Activated T-cell treated with anti-CD3 and anti-CD28 coated beads, Interleukin-2, amount 50 U/mL, for 24 hours (primary cell): Measurements from ENCODE around the gene BRAF.
"Not testable (repeated sequence)": the region's sequence is repeated elsewhere in the genome, so short reads cannot be mapped to it uniquely, and the experiment has no call there.

Experiments used
- DNase-seq: peaks from one replicate; pipeline ENCODE4 v3.0.0-alpha.2; 2020
- H3K27ac Mint-ChIP-seq: 2 replicates; pipeline ENCODE4 v1.8.0; 2020; ENCODE audit warnings: mild to moderate bottlenecking, mixed read lengths
- H3K27me3 Mint-ChIP-seq: 2 replicates; pipeline ENCODE4 v1.8.0; 2020; ENCODE audit warnings: mixed read lengths
- H3K36me3 Mint-ChIP-seq: 2 replicates; pipeline ENCODE4 v1.8.0; 2020; ENCODE audit warnings: low read depth, mixed read lengths
- H3K4me1 Mint-ChIP-seq: 2 replicates; pipeline ENCODE4 v1.8.0; 2020; ENCODE audit warnings: low read depth, mixed read lengths
- H3K4me3 Mint-ChIP-seq: 2 replicates; pipeline ENCODE4 v1.8.0; 2020; ENCODE audit warnings: mild to moderate bottlenecking, moderate library complexity, mixed read lengths
- H3K9me3 Mint-ChIP-seq: 2 replicates; pipeline ENCODE4 v1.8.0; 2020; ENCODE audit warnings: mixed read lengths

The BRAF gene

GRCh38 chr7:140903741-140904480 is 20.8 kb downstream of the BRAF start:
- H3K4me1 Mint-ChIP-seq, result peaks cover 68% of the 10 kb centered on the region
- peaks cover 16% of the 10 kb centered on the region for H3K36me3 Mint-ChIP-seq
- peaks cover 6% of the 10 kb centered on the region for H3K9me3 Mint-ChIP-seq
- H3K4me3 Mint-ChIP-seq, result peak overlapping the region; percentile 4
- H3K27ac Mint-ChIP-seq, result peak overlapping the region; percentile 94
- no peaks in the 10 kb centered on the region for H3K27me3 Mint-ChIP-seq
- no peak for DNase-seq

GRCh38 chr7:140902303-140902953 is 22.3 kb downstream of the BRAF start:
- Mint-ChIP-seq H3K27me3 (no peaks in the 10 kb centered on the region), H3K4me1 (peaks cover 70% of the 10 kb centered on the region), H3K9me3 (peaks cover 6% of the 10 kb centered on the region), H3K27ac (peak overlapping the region; percentile 94), H3K4me3 (peak overlapping the region; percentile 53), H3K36me3 (peaks cover 13% of the 10 kb centered on the region)
- DNase-seq, result no peak

GRCh38 chr7:140901941-140902302 is 22.8 kb downstream of the BRAF start:
- H3K4me3 Mint-ChIP-seq, result peak overlapping the region; percentile 53

GRCh38 chr7:140899883-140900282 is 24.8 kb downstream of the BRAF start:
- Mint-ChIP-seq H3K27me3 (no peaks in the 10 kb centered on the region), H3K4me1 (peaks cover 75% of the 10 kb centered on the region), H3K9me3 (peaks cover 6% of the 10 kb centered on the region), H3K27ac (no peak overlapping the region), H3K36me3 (peaks cover 19% of the 10 kb centered on the region), H3K4me3 (no peak overlapping the region)
- DNase-seq, result no peak

More at GRCh38 chr7:140901941-140902302, 22.8 kb downstream of the BRAF start:
- Mint-ChIP-seq H3K36me3 (peaks cover 15% of the 10 kb centered on the region), H3K27ac (peak overlapping the region; percentile 94), H3K27me3 (no peaks in the 10 kb centered on the region), H3K4me1 (peaks cover 69% of the 10 kb centered on the region), H3K9me3 (peaks cover 6% of the 10 kb centered on the region)
- no peak for DNase-seq

GRCh38 chr7:140898786-140899536 is 25.8 kb downstream of the BRAF start:
- Mint-ChIP-seq H3K27me3 (no peaks in the 10 kb centered on the region), H3K36me3 (peaks cover 17% of the 10 kb centered on the region), H3K4me1 (peaks cover 74% of the 10 kb centered on the region), H3K9me3 (peaks cover 6% of the 10 kb centered on the region), H3K4me3 (no peak overlapping the region), H3K27ac (no peak overlapping the region)
- DNase-seq, result no peak

- Mint-ChIP-seq H3K36me3 (peaks cover 15% of the 10 kb centered on the region), H3K4me1 (peaks cover 72% of the 10 kb centered on the region), H3K27ac (no peak overlapping the region), H3K4me3 (no peak overlapping the region), H3K9me3 (no peaks in the 10 kb centered on the region), H3K27me3 (no peaks in the 10 kb centered on the region)
- no peak for DNase-seq
Measured at GRCh38 chr7:140896996-140897395, 27.7 kb downstream of the BRAF start.

GRCh38 chr7:140889645-140890044 is 35.1 kb downstream of the BRAF start:
- Mint-ChIP-seq H3K36me3 (peaks cover 10% of the 10 kb centered on the region), H3K9me3 (no peaks in the 10 kb centered on the region), H3K4me3 (no peak overlapping the region), H3K4me1 (peaks cover 69% of the 10 kb centered on the region), H3K27ac (no peak overlapping the region), H3K27me3 (no peaks in the 10 kb centered on the region)
- no peak for DNase-seq

GRCh38 chr7:140889150-140889549 is 35.6 kb downstream of the BRAF start:
- DNase-seq, result no peak
- Mint-ChIP-seq H3K4me3 (no peak overlapping the region), H3K4me1 (peaks cover 64% of the 10 kb centered on the region), H3K27me3 (no peaks in the 10 kb centered on the region), H3K27ac (no peak overlapping the region), H3K36me3 (peaks cover 10% of the 10 kb centered on the region), H3K9me3 (no peaks in the 10 kb centered on the region)

GRCh38 chr7:140888087-140888486 is 36.6 kb downstream of the BRAF start:
- Mint-ChIP-seq H3K9me3 (no peaks in the 10 kb centered on the region), H3K36me3 (peaks cover 4% of the 10 kb centered on the region), H3K4me3 (no peak overlapping the region), H3K27me3 (no peaks in the 10 kb centered on the region), H3K4me1 (peaks cover 61% of the 10 kb centered on the region), H3K27ac (no peak overlapping the region)
- no peak for DNase-seq

GRCh38 chr7:140885735-140886334 is 38.9 kb downstream of the BRAF start:
- peaks cover 58% of the 10 kb centered on the region for H3K4me1 Mint-ChIP-seq
- peaks cover 2% of the 10 kb centered on the region for H3K9me3 Mint-ChIP-seq
- peaks cover 2% of the 10 kb centered on the region for H3K36me3 Mint-ChIP-seq
- H3K4me3 Mint-ChIP-seq, result no peak overlapping the region
- no peak overlapping the region for H3K27ac Mint-ChIP-seq
- DNase-seq, result no peak
- H3K27me3 Mint-ChIP-seq, result no peaks in the 10 kb centered on the region

GRCh38 chr7:140883378-140883777 is 41.4 kb downstream of the BRAF start:
- peaks cover 2% of the 10 kb centered on the region for H3K9me3 Mint-ChIP-seq
- peaks cover 13% of the 10 kb centered on the region for H3K36me3 Mint-ChIP-seq
- no peak overlapping the region for H3K4me3 Mint-ChIP-seq
- H3K27ac Mint-ChIP-seq, result no peak overlapping the region
- peaks cover 56% of the 10 kb centered on the region for H3K4me1 Mint-ChIP-seq
- no peaks in the 10 kb centered on the region for H3K27me3 Mint-ChIP-seq
- DNase-seq, result no peak

- not testable (repeated sequence) for DNase-seq, H3K27ac Mint-ChIP-seq, H3K4me3 Mint-ChIP-seq, H3K9me3 Mint-ChIP-seq, H3K27me3 Mint-ChIP-seq
- Mint-ChIP-seq H3K36me3 (peaks cover 17% of the 10 kb centered on the region), H3K4me1 (peaks cover 57% of the 10 kb centered on the region)
Measured at GRCh38 chr7:140882834-140883233, 41.9 kb downstream of the BRAF start.

- Mint-ChIP-seq H3K4me3 (no peak overlapping the region), H3K36me3 (peaks cover 17% of the 10 kb centered on the region), H3K27me3 (no peaks in the 10 kb centered on the region), H3K9me3 (peaks cover 2% of the 10 kb centered on the region), H3K4me1 (peaks cover 59% of the 10 kb centered on the region), H3K27ac (peak overlapping the region; percentile 3)
- DNase-seq, result no peak
Measured at GRCh38 chr7:140881507-140882228, 43.1 kb downstream of the BRAF start.

GRCh38 chr7:140877249-140877524 is 47.5 kb downstream of the BRAF start:
- Mint-ChIP-seq H3K9me3 (no peaks in the 10 kb centered on the region), H3K4me1 (peaks cover 62% of the 10 kb centered on the region), H3K4me3 (no peak overlapping the region), H3K27ac (no peak overlapping the region), H3K36me3 (peaks cover 30% of the 10 kb centered on the region), H3K27me3 (no peaks in the 10 kb centered on the region)
- no peak for DNase-seq
